Gastroesophageal sphincter (tissue), 4 donors: ENCODE measurements around the gene GC. TPM values are rescaled to one million over a fixed set of nuclear protein-coding genes. Genes with fewer than 3 reads are reported as not detected.

Experiments used
- ATAC-seq: fragments of 150-250 bp; one replicate; pipeline ENCODE4 v1.9.1; 2016; ENCODE audit warnings: mild to moderate bottlenecking, moderate library complexity
- H3K27ac ChIP-seq, 4 donors: fragments of 200-600 bp; sonication (generic) in 3 of 4; 1 replicate in 3 of 4; 2 replicates in 1 of 4; pipeline ENCODE4 v1.5.1; 2016 to 2019
- H3K27me3 ChIP-seq: fragments of 200-600 bp; sonication (generic); one replicate; pipeline ENCODE4 v1.5.1; 2019
- H3K36me3 ChIP-seq, 2 donors: fragments of 200-600 bp; sonication (generic); one replicate each; pipeline ENCODE4 v1.5.1; 2019; ENCODE audit warnings: control low read depth in 1 of 2
- H3K4me1 ChIP-seq, 3 donors: fragments of 200-600 bp; sonication (generic); 1 replicate in 2 of 3; 2 replicates in 1 of 3; pipeline ENCODE4 v1.5.1; 2016 to 2019; ENCODE audit warnings: control low read depth in 2 of 3
- H3K4me3 ChIP-seq, 2 donors: fragments of 200-600 bp; sonication (generic); one replicate each; pipeline ENCODE4 v1.5.1; 2019; ENCODE audit warnings: mild to moderate bottlenecking in 1 of 2, moderate library complexity in 1 of 2
- H3K9me3 ChIP-seq, 3 donors: fragments of 200-600 bp; sonication (generic); one replicate each; pipeline ENCODE4 v1.5.1; 2017 to 2019; ENCODE audit warnings: control low read depth in 2 of 3
- CTCF ChIP-seq, 4 experiments: fragments of 200-600 bp in 2 of 4; fragments of 450-650 bp in 2 of 4; sonication (generic) in 1 of 4; IDR thresholded peaks; one replicate each; pipeline ENCODE4 v1.5.1; 2017 to 2019; ENCODE audit warnings: antibody characterized with exemption in 4 of 4, mild to moderate bottlenecking in 2 of 4, moderate library complexity in 2 of 4
- EP300 ChIP-seq: sonication (generic); formaldehyde crosslinking; IDR thresholded peaks from one replicate; pipeline ENCODE4 v1.6.1; 2017; ENCODE audit warnings: antibody characterized with exemption, mild to moderate bottlenecking
- POLR2A ChIP-seq, 2 donors: fragments of 450-650 bp; IDR thresholded peaks; one replicate each; pipeline ENCODE4 v1.6.1; 2017; ENCODE audit warnings: antibody characterized with exemption in 2 of 2, mild to moderate bottlenecking in 2 of 2, moderate library complexity in 1 of 2
- POLR2AphosphoS5 ChIP-seq: sonication (generic); formaldehyde crosslinking; IDR thresholded peaks from one replicate; pipeline ENCODE4 v1.6.1; 2017; ENCODE audit warnings: antibody characterized with exemption
- WGBS, 2 donors: methylation state at CpG; one replicate each; pipeline ENCODE4 v1.1.5; 2018; ENCODE audit warnings: low coverage in 1 of 2; 5-methylcytosine and 5-hydroxymethylcytosine counted together
- total RNA-seq, 4 donors: library from RNA; depleted of rRNA; stranded (reverse); fragments of >200 nt; gene quantifications; one replicate each; pipeline ENCODE4 v1.1.0, GENCODE V29; 2016

GC gene
- total RNA-seq, 4 donors from 2014 or later = 0.62 TPM; not detected in 3

DNA sequence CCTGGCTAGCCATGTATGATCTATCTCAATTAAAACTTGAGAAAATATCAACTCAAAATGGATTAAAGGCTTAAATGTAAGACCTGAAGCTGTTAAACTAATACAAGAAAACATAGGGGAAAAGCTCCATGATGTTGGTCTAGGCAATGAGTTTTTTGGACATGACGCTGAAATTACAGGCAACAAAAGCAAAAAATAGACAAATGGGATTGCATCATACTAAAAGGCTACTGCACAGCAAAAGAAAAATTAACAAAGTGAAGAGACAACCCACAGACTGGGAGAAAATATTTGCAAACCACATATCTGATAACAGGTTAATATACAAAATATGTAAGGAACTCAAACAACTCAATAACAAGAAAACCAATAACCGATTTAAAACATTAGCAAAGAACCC, 8.4 kb downstream of the GC start:
- 87 to 96% methylated on average over 2 of the region's 2 CpGs for WGBS, 2 donors
- no peak for TF ChIP-seq EP300
- no peak for TF ChIP-seq POLR2A (IDR thresholded peaks at IDR 0.05)
- TF ChIP-seq CTCF (IDR thresholded peaks at IDR 0.05) = no peak
- no peak for TF ChIP-seq POLR2AphosphoS5

GRCh38 chr4:71774136-71774535, 9.7 kb downstream of the GC start:
- no peaks in the 10 kb centered on the region for H3K9me3 ChIP-seq
- 23 to 63% methylated on average over 3 of the region's 3 CpGs for whole genome bisulfite sequencing, 2 donors
- H3K27me3 ChIP-seq = no peaks in the 10 kb centered on the region
- TF ChIP-seq EP300 = no peak
- no peak for TF ChIP-seq POLR2AphosphoS5
- TF ChIP-seq POLR2A (IDR thresholded peaks at IDR 0.05) = no peak
- no peak for TF ChIP-seq CTCF (IDR thresholded peaks at IDR 0.05)
- H3K4me3 ChIP-seq = no peak overlapping the region
- H3K27ac ChIP-seq = no peak overlapping the region
- no peaks in the 10 kb centered on the region for H3K4me1 ChIP-seq
- ATAC-seq = no peak
- no peaks in the 10 kb centered on the region for H3K36me3 ChIP-seq

More for the DNA sequence above, 8.4 kb downstream of the GC start:
- Histone ChIP-seq H3K36me3 (no peaks in the 10 kb centered on the region), H3K27me3 (no peaks in the 10 kb centered on the region), H3K4me3 (no peak overlapping the region), H3K27ac (no peak overlapping the region), H3K4me1 (no peaks in the 10 kb centered on the region), H3K9me3 (no peaks in the 10 kb centered on the region)
- no peak for ATAC-seq

DNA sequence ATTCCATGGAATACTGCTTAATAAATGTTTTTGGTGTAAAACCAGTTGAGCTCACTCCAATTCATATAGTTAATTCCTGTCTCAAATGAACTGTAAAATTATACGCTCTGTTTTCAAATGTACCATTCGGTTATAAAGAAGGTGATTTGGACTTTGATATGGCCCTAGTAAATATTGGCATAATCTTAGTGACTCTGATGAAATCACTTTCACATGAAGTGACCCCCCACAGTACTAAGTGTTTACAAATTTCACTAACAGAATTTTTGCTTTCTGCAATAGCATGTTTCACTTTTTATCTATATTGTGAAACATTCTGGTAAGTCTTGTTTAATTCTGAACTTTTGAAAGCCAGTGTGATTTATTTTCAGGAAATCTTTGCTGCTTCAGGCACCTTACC, 10.9 kb downstream of the GC start:
- Histone ChIP-seq H3K27ac (no peak overlapping the region), H3K4me1 (no peaks in the 10 kb centered on the region), H3K27me3 (no peaks in the 10 kb centered on the region), H3K4me3 (no peak overlapping the region), H3K9me3 (no peaks in the 10 kb centered on the region), H3K36me3 (no peaks in the 10 kb centered on the region)
- no peak for ATAC-seq
- no peak for TF ChIP-seq POLR2AphosphoS5
- TF ChIP-seq POLR2A (IDR thresholded peaks at IDR 0.05) = no peak
- 86 to 87% methylated on average over 2 of the region's 2 CpGs for WGBS, 2 donors

DNA sequence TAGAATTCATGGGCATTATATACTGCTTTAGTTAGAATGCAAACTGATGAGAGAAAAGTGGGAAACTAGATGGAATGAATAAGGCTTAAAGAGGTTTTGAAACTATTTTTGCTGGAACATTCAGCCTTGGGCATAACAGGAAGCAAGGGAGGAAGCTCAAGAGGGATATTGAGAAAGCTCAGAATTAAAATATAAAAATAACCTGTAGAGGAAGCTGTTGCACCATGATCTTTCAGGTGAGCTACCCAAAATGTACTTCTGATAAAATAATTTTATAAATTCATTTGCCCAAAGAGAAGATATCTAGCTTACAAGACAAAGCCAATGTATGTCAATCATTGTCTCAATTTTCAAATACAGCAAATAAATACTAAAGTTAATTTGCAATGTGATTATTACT, 11.3 kb downstream of the GC start:
- H3K4me1 ChIP-seq = no peaks in the 10 kb centered on the region
- H3K27ac ChIP-seq = no peak overlapping the region
- H3K4me3 ChIP-seq = no peak overlapping the region
- H3K9me3 ChIP-seq = no peaks in the 10 kb centered on the region
- TF ChIP-seq CTCF (IDR thresholded peaks at IDR 0.05) (no peak), POLR2A (IDR thresholded peaks at IDR 0.05) (no peak), EP300 (no peak), POLR2AphosphoS5 (no peak)
- no peaks in the 10 kb centered on the region for H3K27me3 ChIP-seq
- no peak for ATAC-seq
- H3K36me3 ChIP-seq = no peaks in the 10 kb centered on the region

DNA sequence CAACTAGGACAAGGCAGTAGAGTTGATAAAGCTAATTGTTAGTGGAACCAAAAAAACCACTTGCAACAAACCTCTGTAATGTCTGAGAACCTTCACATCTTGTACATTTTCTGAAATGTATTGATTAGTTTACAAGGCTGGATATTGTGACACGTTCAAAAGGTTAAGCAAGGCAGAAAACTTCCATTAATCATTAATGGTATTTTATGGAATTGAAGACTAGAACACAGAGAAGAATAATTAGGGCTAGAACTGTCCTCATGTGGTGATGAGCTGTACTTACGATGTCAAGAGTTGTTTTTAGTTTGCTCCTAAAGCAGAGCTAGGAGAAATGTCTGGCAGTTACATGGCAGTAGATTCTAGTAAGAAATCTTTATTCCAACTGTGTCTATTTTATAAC, 12.3 kb downstream of the GC start:
- H3K4me3 ChIP-seq = no peak overlapping the region
- no peak overlapping the region for H3K27ac ChIP-seq
- no peaks in the 10 kb centered on the region for H3K36me3 ChIP-seq
- 35 to 51% methylated on average over 2 of the region's 2 CpGs for WGBS, 2 donors
- H3K4me1 ChIP-seq = no peaks in the 10 kb centered on the region
- H3K27me3 ChIP-seq = no peaks in the 10 kb centered on the region
- H3K9me3 ChIP-seq = no peaks in the 10 kb centered on the region
- no peak for ATAC-seq
- no peak for TF ChIP-seq POLR2AphosphoS5
- no peak for TF ChIP-seq EP300
- no peak for TF ChIP-seq CTCF (IDR thresholded peaks at IDR 0.05)
- no peak for TF ChIP-seq POLR2A (IDR thresholded peaks at IDR 0.05)
